GM12801 (cell line): ENCODE results near the gene TENM4.

ENCODE experiments used
- TF ChIP-seq, protein P1 (sequence below): IDR thresholded peaks from one replicate; pipeline ENCODE4 v1.5.1; 2011; ENCODE audit warnings: control low read depth; ENCODE audit not compliant: insufficient read length; ENCODE audit errors: extremely low read depth

Gene TENM4

DNA sequence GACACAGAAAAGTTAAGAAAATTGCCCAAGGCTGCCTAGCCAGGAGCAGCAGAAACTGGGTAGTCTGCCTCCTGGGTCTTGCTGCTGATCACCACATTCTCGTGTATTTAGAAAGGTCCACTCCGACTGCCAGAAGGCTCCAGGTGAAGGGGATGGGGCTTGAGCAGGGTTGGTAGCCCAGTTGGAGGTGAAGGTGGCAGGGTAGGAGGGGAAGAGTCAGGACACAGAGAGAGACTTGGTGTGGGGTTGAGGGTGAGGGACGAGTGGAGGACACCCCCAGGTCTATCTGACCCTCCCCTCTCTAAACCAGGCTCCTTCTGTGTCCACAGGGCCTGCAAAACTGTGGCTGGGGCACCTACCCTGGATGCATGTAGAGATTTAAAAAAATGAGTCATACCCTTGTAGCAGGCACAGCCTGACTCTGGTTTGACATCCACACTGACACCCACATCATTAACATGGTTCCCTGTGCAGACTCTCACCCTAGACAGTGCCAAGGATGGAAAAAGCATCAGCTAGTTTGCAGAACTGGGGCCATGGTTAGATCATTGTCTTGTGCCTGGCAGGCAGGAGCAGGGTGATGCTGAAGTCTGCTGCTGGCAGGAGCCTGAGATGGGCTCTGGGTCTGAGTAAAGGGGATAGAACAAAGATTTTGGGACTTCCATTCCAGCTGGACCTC lies 273.2 kb downstream of the TENM4 start:
- TF ChIP-seq, protein P1, sequence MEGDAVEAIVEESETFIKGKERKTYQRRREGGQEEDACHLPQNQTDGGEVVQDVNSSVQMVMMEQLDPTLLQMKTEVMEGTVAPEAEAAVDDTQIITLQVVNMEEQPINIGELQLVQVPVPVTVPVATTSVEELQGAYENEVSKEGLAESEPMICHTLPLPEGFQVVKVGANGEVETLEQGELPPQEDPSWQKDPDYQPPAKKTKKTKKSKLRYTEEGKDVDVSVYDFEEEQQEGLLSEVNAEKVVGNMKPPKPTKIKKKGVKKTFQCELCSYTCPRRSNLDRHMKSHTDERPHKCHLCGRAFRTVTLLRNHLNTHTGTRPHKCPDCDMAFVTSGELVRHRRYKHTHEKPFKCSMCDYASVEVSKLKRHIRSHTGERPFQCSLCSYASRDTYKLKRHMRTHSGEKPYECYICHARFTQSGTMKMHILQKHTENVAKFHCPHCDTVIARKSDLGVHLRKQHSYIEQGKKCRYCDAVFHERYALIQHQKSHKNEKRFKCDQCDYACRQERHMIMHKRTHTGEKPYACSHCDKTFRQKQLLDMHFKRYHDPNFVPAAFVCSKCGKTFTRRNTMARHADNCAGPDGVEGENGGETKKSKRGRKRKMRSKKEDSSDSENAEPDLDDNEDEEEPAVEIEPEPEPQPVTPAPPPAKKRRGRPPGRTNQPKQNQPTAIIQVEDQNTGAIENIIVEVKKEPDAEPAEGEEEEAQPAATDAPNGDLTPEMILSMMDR, result no peak

DNA sequence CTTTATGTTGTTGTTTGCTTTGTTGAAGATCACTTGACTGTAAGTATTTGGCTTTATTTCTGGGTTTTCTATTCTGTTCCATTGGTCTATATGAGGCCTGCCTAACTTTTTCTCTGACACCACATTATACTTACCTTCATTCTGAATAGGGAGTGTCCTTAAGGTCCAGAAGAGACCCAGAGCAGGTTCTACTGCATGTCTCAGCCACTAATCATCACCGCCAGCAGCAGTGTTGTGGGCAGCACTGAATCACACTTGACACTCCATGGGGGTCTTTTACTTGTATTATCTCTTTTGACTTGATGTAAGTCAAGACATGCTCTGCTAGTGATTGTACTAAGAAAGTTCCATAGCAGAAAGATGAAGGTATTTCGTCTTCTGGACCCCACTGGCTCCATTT lies 274.9 kb downstream of the TENM4 start:
- TF ChIP-seq, protein P1, result no peak

GRCh38 chr11:79160791-79161403 lies 279.9 kb downstream of the TENM4 start:
- TF ChIP-seq, protein P1, result no peak

DNA sequence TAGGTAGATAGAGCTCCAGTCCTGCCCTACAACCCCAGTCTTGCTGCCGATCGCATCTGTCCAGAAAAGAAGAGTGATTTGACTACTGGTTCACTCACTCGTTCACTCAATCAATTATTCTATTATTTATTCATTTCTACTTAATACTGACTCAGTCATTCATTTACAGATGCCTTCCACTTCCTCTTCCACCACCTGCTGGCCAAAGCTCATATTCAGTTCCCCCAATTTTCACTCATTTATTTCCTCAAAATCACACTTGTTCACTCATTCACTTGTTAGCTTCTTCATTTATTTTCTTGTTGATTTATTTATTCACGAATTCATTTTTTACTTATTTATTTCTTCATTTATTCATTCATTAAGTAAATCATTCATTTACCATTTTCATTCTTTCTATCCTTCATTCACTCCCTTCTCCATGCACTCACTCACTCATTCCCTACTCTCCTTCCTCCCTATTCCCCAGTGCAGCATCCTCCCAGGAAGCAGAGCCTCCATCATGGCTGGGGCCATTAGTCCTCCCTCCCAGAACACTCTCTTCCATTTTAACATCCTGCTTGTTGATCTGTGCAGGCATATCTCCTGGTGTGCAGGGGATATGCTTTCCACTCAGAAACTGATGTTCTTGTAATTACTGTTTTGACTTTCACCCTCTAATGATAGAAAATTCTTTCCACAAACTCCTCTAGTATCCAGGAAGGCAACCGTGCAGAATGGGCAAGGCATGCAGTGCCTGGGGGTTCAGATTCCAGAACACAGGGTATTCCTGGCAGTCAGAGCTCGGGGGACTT lies 281.0 kb downstream of the TENM4 start:
- TF ChIP-seq, protein P1, result no peak

- TF ChIP-seq, protein P1, result no peak
Measured at GRCh38 chr11:79157738-79158137, 283.1 kb downstream of the TENM4 start.

DNA sequence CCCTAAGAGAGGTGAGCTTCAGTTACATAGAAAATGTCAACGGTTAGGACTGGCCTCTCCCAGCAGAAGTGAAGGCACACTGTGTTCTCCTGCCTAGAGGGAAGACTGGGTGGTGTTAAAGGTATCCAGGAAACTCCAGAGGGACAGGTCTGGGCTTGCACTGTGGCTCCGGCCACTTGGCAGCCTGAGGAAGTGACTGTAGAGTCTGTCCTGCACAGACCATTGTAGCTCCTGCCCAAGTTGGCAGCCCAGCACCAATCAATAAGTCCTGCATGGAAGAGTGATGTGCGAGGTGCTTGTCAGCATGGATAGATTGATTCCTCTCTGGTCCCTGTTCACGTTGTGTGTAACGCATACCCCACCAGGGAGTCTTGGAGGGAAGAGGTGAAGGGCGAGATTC lies 284.8 kb downstream of the TENM4 start:
- TF ChIP-seq, protein P1, result no peak

DNA sequence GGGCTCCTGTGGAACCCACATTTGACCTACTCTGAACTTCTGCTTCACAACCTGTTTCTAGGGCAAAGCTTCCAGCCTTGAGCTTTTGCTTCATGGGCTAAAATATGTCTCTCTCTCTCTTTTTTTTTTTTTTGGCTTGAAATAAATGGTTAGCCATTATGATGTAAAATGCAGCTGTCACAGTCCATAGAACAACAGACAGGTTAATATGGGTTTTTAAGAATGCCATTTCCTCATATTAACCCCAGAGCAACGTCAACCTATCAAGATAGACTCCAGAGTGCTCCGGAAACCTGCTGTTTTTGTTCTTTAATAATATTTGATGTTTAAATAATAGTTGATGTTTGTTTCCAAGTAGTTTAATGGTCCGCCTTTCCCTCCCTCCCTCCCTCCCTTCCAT lies 285.6 kb downstream of the TENM4 start:
- TF ChIP-seq, protein P1, result no peak
